ENCODE measurements around the gene MAP3K4. TPM values are rescaled to one million over a fixed set of nuclear protein-coding genes. Genes with fewer than 3 reads are reported as not detected.
"Not testable (repeated sequence)": the region's sequence is repeated elsewhere in the genome, so short reads cannot be mapped to it uniquely, and the experiment has no call there.

The MAP3K4 gene
- total and polyA plus RNA-seq, 2 donors from 2014 or later, result 13.0 to 52.8 TPM

- no peak overlapping the region for H3K9ac ChIP-seq (ENCODE audit: low read length in 3 of 3)
- no peak for DNase-seq
- peaks cover 0 to 2% (median 0%) of the 10 kb centered on the region in 3 donors for H3K9me3 ChIP-seq (ENCODE audit: control insufficient read depth in 2 of 3, insufficient read depth in 1 of 3, low read length in 3 of 3)
- H3K4me1 ChIP-seq (ENCODE audit: control insufficient read depth in 2 of 3, insufficient read depth in 2 of 3, low read depth in 1 of 3, low read length in 3 of 3), result no peaks in the 10 kb centered on the region
- intact Hi-C loops (cut with DNase I), result no loop called here
- H3K27ac ChIP-seq (ENCODE audit: low read depth in 2 of 2, low read length in 2 of 2), result no peak overlapping the region
- H3K27me3 ChIP-seq (ENCODE audit: control insufficient read depth, insufficient read depth, low read length), result no peaks in the 10 kb centered on the region
- FAIRE-seq, result no peak
- TF ChIP-seq CTCF (IDR thresholded peaks at IDR 0.05; ENCODE audit: borderline replicate concordance, extremely low read depth, insufficient read depth), result no peak
- no peaks in the 10 kb centered on the region for H3K36me3 ChIP-seq (ENCODE audit: control insufficient read depth in 2 of 3, insufficient read depth in 3 of 3, low read length in 3 of 3)
- H3K4me3 ChIP-seq (ENCODE audit: low read length in 3 of 3), result no peak overlapping the region
These were observed 13.2 kb upstream of the MAP3K4 start for GRCh38 chr6:160978141-160978901.

- H3K9ac ChIP-seq (ENCODE audit: low read length in 3 of 3), result no peak overlapping the region
- intact Hi-C loops (cut with DNase I), result no loop called here
- FAIRE-seq, result no peak
These were observed 12.4 kb upstream of the MAP3K4 start for GRCh38 chr6:160979061-160979708.

GRCh38 chr6:160983377-160983948 lies 8.1 kb upstream of the MAP3K4 start:
- H3K36me3 ChIP-seq (ENCODE audit: control insufficient read depth in 2 of 3, insufficient read depth in 3 of 3, low read length in 3 of 3); H3K4me3 ChIP-seq (ENCODE audit: low read length in 3 of 3); H3K9me3 ChIP-seq (ENCODE audit: control insufficient read depth in 2 of 3, insufficient read depth in 1 of 3, low read length in 3 of 3); H3K27me3 ChIP-seq (ENCODE audit: control insufficient read depth, insufficient read depth, low read length); FAIRE-seq; DNase-seq; H3K4me1 ChIP-seq (ENCODE audit: control insufficient read depth in 2 of 3, insufficient read depth in 2 of 3, low read depth in 1 of 3, low read length in 3 of 3); intact Hi-C loops (cut with DNase I); H3K27ac ChIP-seq (ENCODE audit: low read depth in 2 of 2, low read length in 2 of 2); H3K9ac ChIP-seq (ENCODE audit: low read length in 3 of 3): not testable (repeated sequence)

More at GRCh38 chr6:160979061-160979708, 12.4 kb upstream of the MAP3K4 start:
- Histone ChIP-seq H3K4me1 (ENCODE audit: control insufficient read depth in 2 of 3, insufficient read depth in 2 of 3, low read depth in 1 of 3, low read length in 3 of 3) (no peaks in the 10 kb centered on the region), H3K9me3 (ENCODE audit: control insufficient read depth in 2 of 3, insufficient read depth in 1 of 3, low read length in 3 of 3) (peaks cover 0 to 2% (median 0%) of the 10 kb centered on the region in 3 donors), H3K27ac (ENCODE audit: low read depth in 2 of 2, low read length in 2 of 2) (no peak overlapping the region), H3K4me3 (ENCODE audit: low read length in 3 of 3) (no peak overlapping the region), H3K27me3 (ENCODE audit: control insufficient read depth, insufficient read depth, low read length) (no peaks in the 10 kb centered on the region), H3K36me3 (ENCODE audit: control insufficient read depth in 2 of 3, insufficient read depth in 3 of 3, low read length in 3 of 3) (no peaks in the 10 kb centered on the region)
- no peak for DNase-seq
- no peak for TF ChIP-seq CTCF (IDR thresholded peaks at IDR 0.05; ENCODE audit: borderline replicate concordance, extremely low read depth, insufficient read depth)

GRCh38 chr6:160986851-160987250 lies 4.7 kb upstream of the MAP3K4 start:
- H3K4me3 ChIP-seq (ENCODE audit: low read length in 3 of 3), result no peak overlapping the region
- no peak for TF ChIP-seq CTCF (IDR thresholded peaks at IDR 0.05; ENCODE audit: borderline replicate concordance, extremely low read depth, insufficient read depth)
- FAIRE-seq (no peak), DNase-seq (no peak)
- H3K9ac ChIP-seq (ENCODE audit: low read length in 3 of 3), result no peak overlapping the region
- no peaks in the 10 kb centered on the region for H3K36me3 ChIP-seq (ENCODE audit: control insufficient read depth in 2 of 3, insufficient read depth in 3 of 3, low read length in 3 of 3)
- intact Hi-C loops (cut with DNase I), result no loop called here
- no peak overlapping the region for H3K27ac ChIP-seq (ENCODE audit: low read depth in 2 of 2, low read length in 2 of 2)
- peaks cover 0 to 2% (median 0%) of the 10 kb centered on the region in 3 donors for H3K9me3 ChIP-seq (ENCODE audit: control insufficient read depth in 2 of 3, insufficient read depth in 1 of 3, low read length in 3 of 3)
- H3K4me1 ChIP-seq (ENCODE audit: control insufficient read depth in 2 of 3, insufficient read depth in 2 of 3, low read depth in 1 of 3, low read length in 3 of 3), result no peaks in the 10 kb centered on the region
- no peaks in the 10 kb centered on the region for H3K27me3 ChIP-seq (ENCODE audit: control insufficient read depth, insufficient read depth, low read length)
